Tibial nerve (tissue), 4 donors: ENCODE data around the gene ABHD10.

ENCODE experiments used
- CTCF ChIP-seq, 5 experiments: fragments of 200-600 bp in 3 of 5; fragments of 450-650 bp in 2 of 5; sonication (generic) in 3 of 5; IDR thresholded peaks; one replicate each; pipeline ENCODE4 v1.5.1; 2016 to 2019; ENCODE audit warnings: antibody characterized with exemption in 5 of 5, mild to moderate bottlenecking in 3 of 5, moderate library complexity in 2 of 5
- EP300 ChIP-seq, 2 donors: sonication (generic); formaldehyde crosslinking; IDR thresholded peaks; one replicate each; pipeline ENCODE4 v1.6.1; 2017; ENCODE audit warnings: antibody characterized with exemption in 2 of 2, mild to moderate bottlenecking in 1 of 2
- POLR2A ChIP-seq, 2 donors: fragments of 450-650 bp; IDR thresholded peaks; one replicate each; pipeline ENCODE4 v1.6.1; 2017; ENCODE audit warnings: antibody characterized with exemption in 2 of 2, mild to moderate bottlenecking in 2 of 2, moderate library complexity in 2 of 2

- TF ChIP-seq CTCF (IDR thresholded peaks at IDR 0.05) (no peak), POLR2A (IDR thresholded peaks at IDR 0.05) (no peak), EP300 (IDR thresholded peaks at IDR 0.05) (no peak)
Observed at GRCh38 chr3:111993038-111993437, 14.2 kb downstream of the ABHD10 start.
